ENCODE results near the gene MPP7.

GRCh38 chr10:28331841-28332240, 29.0 kb upstream of the MPP7 start:
- TF ChIP-seq CTCF (IDR thresholded peaks at IDR 0.05) (no peak), POLR2A (IDR thresholded peaks at IDR 0.05) (no peak)

Measured in testis (tissue), 2 donors.